Testis (tissue), 5 donors: ENCODE data around the gene SLC25A40. TPM values are rescaled to one million over a fixed set of nuclear protein-coding genes. Genes with fewer than 3 reads are reported as not detected.
"Not testable (repeated sequence)": the region's sequence is repeated elsewhere in the genome, so short reads cannot be mapped to it uniquely, and the experiment has no call there.

Experiments used
- DNase-seq: peaks from one replicate; pipeline ENCODE4 v3.0.0-alpha.2; 2019
- H3K27ac ChIP-seq, 2 donors: fragments of 200-600 bp; sonication (generic); one replicate each; pipeline ENCODE4 v1.5.1; 2019
- H3K27me3 ChIP-seq: fragments of 200-600 bp; sonication (generic); one replicate; pipeline ENCODE4 v1.5.1; 2019
- H3K36me3 ChIP-seq: fragments of 200-600 bp; sonication (generic); one replicate; pipeline ENCODE4 v1.5.1; 2017; ENCODE audit warnings: low read depth; ENCODE audit errors: missing control alignments
- H3K4me1 ChIP-seq: fragments of 200-600 bp; sonication (generic); one replicate; pipeline ENCODE4 v1.5.1; 2019
- H3K4me3 ChIP-seq, 2 donors: fragments of 200-600 bp; sonication (generic); one replicate each; pipeline ENCODE4 v1.5.1; 2017 to 2019
- H3K9me3 ChIP-seq: fragments of 200-600 bp; sonication (generic); one replicate; pipeline ENCODE4 v1.5.1; 2017
- CTCF ChIP-seq, 3 experiments: fragments of 450-650 bp in 2 of 3; fragments of 200-600 bp in 1 of 3; sonication (generic) in 1 of 3; IDR thresholded peaks; one replicate each; pipeline ENCODE4 v1.5.1; 2016 to 2019; ENCODE audit warnings: antibody characterized with exemption in 3 of 3, mild to moderate bottlenecking in 2 of 3, moderate library complexity in 1 of 3
- POLR2A ChIP-seq: fragments of 450-650 bp; IDR thresholded peaks from one replicate; pipeline ENCODE4 v1.6.1; 2017; ENCODE audit warnings: antibody characterized with exemption, mild to moderate bottlenecking, moderate library complexity
- WGBS, 2 donors: methylation state at CpG; one replicate each; pipeline ENCODE4 v1.1.5; 2018; 5-methylcytosine and 5-hydroxymethylcytosine counted together
- intact Hi-C: fragments of 100-400 bp; cut with DNase I; formaldehyde crosslinking; loops from one replicate; pipeline ENCODE4 v1.15.1; 2023; ENCODE audit warnings: low total_unique reads
- long read RNA-seq, 2 donors: transcript quantifications; one replicate each; lab custom pipeline, GENCODE V29; 2026
- polyA plus RNA-seq: library from polyadenylated mRNA; stranded (reverse); fragments of 350-450 nt; fragmentation: Illumina TruSeq; extraction: RNeasy Lipid Tissue Mini Kit (QIAGEN cat#74804); gene quantifications from one replicate; pipeline ENCODE4 v1.2.3, GENCODE V29; 2014; ENCODE audit warnings: low read depth, low replicate concordance; ENCODE audit not compliant: insufficient read depth
- total RNA-seq, 2 donors: library from RNA; depleted of rRNA; stranded (reverse); fragments of >200 nt; gene quantifications; one replicate each; pipeline ENCODE4 v1.2.3, GENCODE V29; 2016

Gene SLC25A40
- total RNA-seq (10 to 100 TPM; 32.0 to 34.0 TPM), polyA plus RNA-seq (18.0 TPM)
- long read RNA-seq, donor 1, full-length matches to known transcripts, result 4 of 11 reads
- long read RNA-seq, donor 1, partial matches to known transcripts, result 7 of 11 reads
- long read RNA-seq, donor 1, other reads (novel, unspliced or antisense), result 0 of 11 reads
- long read RNA-seq, donor 2, full-length matches to known transcripts, result 2 of 8 reads
- long read RNA-seq, donor 2, partial matches to known transcripts, result 6 of 8 reads
- long read RNA-seq, donor 2, other reads (novel, unspliced or antisense), result 0 of 8 reads

GRCh38 chr7:87876040-87876868, at the start of gene SLC25A40, which contains the start of gene DBF4:
Gene SLC25A40 (minus strand): TSS chr7:87876360. CDS start chr7:87858727, 17,633 bp downstream.
Gene DBF4 (plus strand): TSS chr7:87876493. CDS start chr7:87876733, 240 bp downstream.
- Histone ChIP-seq H3K27me3 (no peaks in the 10 kb centered on the region), H3K36me3 (no peaks in the 10 kb centered on the region), H3K9me3 (no peaks in the 10 kb centered on the region), H3K4me3 (peak within 1 kb of the TSS; percentile 66 to 77), H3K27ac (peak within 1 kb of the TSS; percentile 91), H3K4me1 (peaks cover 9% of the 10 kb centered on the region)
- WGBS, 2 donors, result 0 to 1% methylated on average over 10 to 83 of the region's 84 CpGs
- TF ChIP-seq CTCF (IDR thresholded peaks at IDR 0.05) (no peak), POLR2A (peak; percentile 52)
- intact Hi-C loops, result no loop called here
- peak; percentile 97 for DNase-seq

- whole genome bisulfite sequencing, 2 donors, result 90 to 97% methylated on average over 8 of the region's 8 CpGs
- H3K4me1 ChIP-seq, H3K27me3 ChIP-seq, DNase-seq, H3K27ac ChIP-seq, H3K9me3 ChIP-seq, H3K4me3 ChIP-seq, H3K36me3 ChIP-seq, intact Hi-C loops: not testable (repeated sequence)
Measured at GRCh38 chr7:87922759-87923395, 46.7 kb upstream of the SLC25A40 start.

- intact Hi-C loops, result no loop called here
- H3K36me3 ChIP-seq, result no peaks in the 10 kb centered on the region
- no peaks in the 10 kb centered on the region for H3K4me1 ChIP-seq
- TF ChIP-seq POLR2A (no peak), CTCF (IDR thresholded peaks at IDR 0.05) (no peak)
- H3K27me3 ChIP-seq, result no peaks in the 10 kb centered on the region
- WGBS, 2 donors, result 81 to 84% methylated on average over 5 of the region's 5 CpGs
- H3K9me3 ChIP-seq, result no peaks in the 10 kb centered on the region
- no peak overlapping the region for H3K27ac ChIP-seq
- no peak overlapping the region for H3K4me3 ChIP-seq
- DNase-seq, result no peak
Measured at GRCh38 chr7:87920578-87920977, 44.4 kb upstream of the SLC25A40 start.

GRCh38 chr7:87919875-87920274, 43.7 kb upstream of the SLC25A40 start:
- H3K9me3 ChIP-seq, result no peaks in the 10 kb centered on the region
- H3K4me3 ChIP-seq, result no peak overlapping the region
- H3K27ac ChIP-seq, result no peak overlapping the region
- DNase-seq, result no peak
- H3K36me3 ChIP-seq, result no peaks in the 10 kb centered on the region
- H3K4me1 ChIP-seq, result no peaks in the 10 kb centered on the region
- TF ChIP-seq CTCF (IDR thresholded peaks at IDR 0.05) (no peak), POLR2A (no peak)
- 94% methylated on average over 6 of the region's 6 CpGs for WGBS, 2 donors
- H3K27me3 ChIP-seq, result no peaks in the 10 kb centered on the region
- intact Hi-C loops, result no loop called here

GRCh38 chr7:87918740-87919139, 42.6 kb upstream of the SLC25A40 start:
- 80 to 91% methylated on average over 1 of the region's 1 CpG for WGBS, 2 donors
- Histone ChIP-seq H3K4me3 (no peak overlapping the region), H3K36me3 (no peaks in the 10 kb centered on the region), H3K9me3 (no peaks in the 10 kb centered on the region), H3K4me1 (no peaks in the 10 kb centered on the region), H3K27ac (no peak overlapping the region), H3K27me3 (no peaks in the 10 kb centered on the region)
- TF ChIP-seq CTCF (IDR thresholded peaks at IDR 0.05) (no peak), POLR2A (no peak)
- intact Hi-C loops, result no loop called here
- DNase-seq, result no peak
